Hippocampal formation (tissue), 2 donors: ENCODE data around the gene LRRC56.
A peak's percentile ranks its signal among the peaks of the same experiment; 100 is the strongest.

Experiments used
- DNase-seq, 2 donors: peaks; one replicate each; lab custom pipeline; 2025; lab: John Stamatoyannopoulos, UW

The LRRC56 gene

GRCh38 chr11:520428-521176 is 16.7 kb upstream of the LRRC56 start:
- no peak for DNase-seq

GRCh38 chr11:521177-521688 is 16.1 kb upstream of the LRRC56 start:
- no peak for DNase-seq

GRCh38 chr11:526192-526591 is 11.1 kb upstream of the LRRC56 start:
- DNase-seq, result no peak

GRCh38 chr11:528166-528814 is 9.0 kb upstream of the LRRC56 start:
- DNase-seq, result no peak

GRCh38 chr11:528815-529727 is 8.3 kb upstream of the LRRC56 start:
- no peak for DNase-seq

- DNase-seq, result no peak
Observed at GRCh38 chr11:529728-530411, 7.5 kb upstream of the LRRC56 start.

- no peak for DNase-seq
Observed at GRCh38 chr11:530960-531831, 6.1 kb upstream of the LRRC56 start.

- DNase-seq, result no peak
Observed at GRCh38 chr11:531919-532526, 5.3 kb upstream of the LRRC56 start.

GRCh38 chr11:532527-532985 is 4.8 kb upstream of the LRRC56 start:
- no peak for DNase-seq

- no peak for DNase-seq
Observed at GRCh38 chr11:532986-533585, 4.2 kb upstream of the LRRC56 start.

- DNase-seq, result no peak
Observed at GRCh38 chr11:533586-534395, 3.5 kb upstream of the LRRC56 start.

- no peak for DNase-seq
Observed at GRCh38 chr11:534396-535209, 2.7 kb upstream of the LRRC56 start.

GRCh38 chr11:535210-535518 is 2.2 kb upstream of the LRRC56 start:
- DNase-seq, result no peak

GRCh38 chr11:535519-536454 is 1.5 kb upstream of the LRRC56 start, which contains the start of gene HRAS:
Gene HRAS, minus strand, starts transcription at chr11:535576.
- DNase-seq, result peak; percentile 94

GRCh38 chr11:537622-538430 is 499 bp downstream of the LRRC56 start:
- no peak for DNase-seq

GRCh38 chr11:538431-539051 is 1.2 kb downstream of the LRRC56 start:
- DNase-seq, result no peak
